IPS-NIHi7 (cell line): ENCODE data around the gene FAM117B.

Source experiments
- DNase-seq: peaks from one replicate; pipeline ENCODE4 v3.0.0; 2012; ENCODE audit warnings: mixed read lengths; ENCODE audit errors: extremely low spot score

FAM117B gene

DNA sequence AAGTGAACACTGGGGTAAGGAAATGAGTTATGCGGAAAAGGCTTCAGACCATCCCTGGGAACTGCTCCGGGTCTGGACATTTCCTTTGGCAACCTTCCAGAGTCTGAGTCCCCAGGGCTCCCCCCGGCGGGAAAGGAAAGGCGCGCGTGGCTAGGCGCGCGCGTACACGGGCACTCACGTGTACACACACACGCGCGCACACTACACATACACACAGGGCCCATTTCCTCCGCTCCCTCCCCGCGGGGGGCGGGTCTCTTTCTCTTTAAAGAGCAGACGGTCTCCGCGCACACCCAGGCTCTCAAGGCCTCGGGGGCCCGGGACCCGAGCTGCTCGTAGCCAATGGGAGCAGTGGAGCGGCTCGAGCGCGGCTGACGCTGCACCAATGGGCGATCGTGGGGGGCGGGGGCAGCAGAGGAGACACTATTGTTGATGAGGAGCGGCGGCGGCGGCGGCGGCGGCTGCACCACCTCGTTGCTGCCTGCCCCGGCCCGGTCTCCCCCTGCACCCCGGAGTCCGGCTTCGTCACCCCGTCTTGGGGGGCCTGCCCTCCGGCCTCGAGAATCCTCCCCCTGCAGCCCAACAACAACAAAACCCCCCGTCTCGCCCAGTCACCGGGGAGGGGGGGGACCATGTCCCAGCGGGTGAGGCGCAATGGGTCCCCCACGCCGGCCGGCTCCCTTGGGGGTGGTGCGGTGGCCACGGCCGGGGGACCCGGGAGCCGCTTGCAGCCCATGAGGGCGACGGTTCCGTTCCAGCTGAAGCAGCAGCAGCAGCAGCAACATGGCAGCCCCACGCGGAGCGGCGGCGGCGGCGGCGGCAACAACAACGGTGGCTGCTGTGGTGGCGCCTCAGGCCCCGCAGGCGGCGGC lies at the start of gene FAM117B:
Gene FAM117B (plus strand): TSS at position 414 of the 872 bp plus-strand sequence. CDS start 219 bp downstream, at position 633.
- DNase-seq = peak; percentile 99

DNA sequence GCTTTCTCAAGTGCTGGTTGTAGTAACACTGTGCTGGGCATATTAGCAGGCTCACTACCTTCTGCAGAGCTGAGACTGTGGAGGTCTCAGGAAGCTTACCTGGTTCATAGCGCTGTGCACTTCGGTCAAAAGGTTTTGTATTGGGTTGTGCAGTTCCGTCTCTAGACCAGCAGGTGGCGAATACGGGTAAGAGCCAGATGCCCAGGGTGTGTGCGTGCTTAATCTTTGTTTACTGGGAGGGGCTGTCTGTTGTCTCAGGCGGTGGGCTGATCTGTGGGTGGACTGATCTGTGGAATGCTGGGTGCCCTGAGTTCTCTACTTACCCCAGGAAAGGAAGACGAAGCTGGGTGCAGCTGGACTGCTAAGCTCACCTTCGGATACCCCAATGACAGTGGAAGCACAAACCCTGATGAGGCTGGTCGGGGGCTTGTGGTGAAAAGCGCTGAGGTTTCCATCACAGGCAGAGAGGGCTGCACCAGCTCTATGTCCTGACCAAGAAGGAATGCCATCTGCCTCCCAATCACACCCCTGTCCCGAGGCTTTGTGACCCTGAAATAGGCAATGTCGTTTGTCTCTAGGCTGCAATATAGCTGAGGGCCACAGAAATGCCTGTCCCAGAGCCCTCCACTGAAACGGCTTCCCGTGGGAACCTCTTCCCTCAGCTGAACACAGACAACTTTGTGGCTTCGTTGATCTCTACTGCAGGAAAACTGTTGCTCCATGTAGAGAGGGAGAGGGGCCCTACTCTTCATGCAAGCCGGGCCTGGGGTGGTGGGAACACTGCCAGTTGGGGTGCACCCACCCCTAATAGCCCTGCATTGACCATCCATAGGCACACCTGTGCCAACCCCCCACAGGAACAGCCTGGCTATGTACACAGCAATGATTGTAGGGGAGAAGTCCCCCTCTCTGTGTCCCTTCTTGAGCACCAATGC lies 45.9 kb upstream of the FAM117B start:
- DNase-seq = peak; percentile 88

DNA sequence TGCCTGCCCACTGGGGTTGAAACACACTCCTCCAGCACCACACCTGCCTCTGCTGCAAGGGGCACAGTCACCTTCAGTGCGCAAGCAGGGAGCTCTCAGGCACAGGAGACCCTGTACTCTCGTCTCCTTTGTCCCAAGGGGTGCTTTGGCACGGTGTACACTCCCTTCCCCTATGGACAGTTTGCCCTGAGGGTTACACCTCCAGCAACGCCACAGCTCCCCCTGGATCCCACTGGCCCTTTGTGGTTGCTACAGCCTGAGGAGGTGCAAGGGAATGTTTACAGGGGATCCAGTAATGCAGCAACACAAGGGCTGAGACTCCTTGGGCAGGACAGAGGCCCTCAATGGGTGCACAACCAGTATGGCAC lies 45.2 kb upstream of the FAM117B start:
- no peak for DNase-seq

DNA sequence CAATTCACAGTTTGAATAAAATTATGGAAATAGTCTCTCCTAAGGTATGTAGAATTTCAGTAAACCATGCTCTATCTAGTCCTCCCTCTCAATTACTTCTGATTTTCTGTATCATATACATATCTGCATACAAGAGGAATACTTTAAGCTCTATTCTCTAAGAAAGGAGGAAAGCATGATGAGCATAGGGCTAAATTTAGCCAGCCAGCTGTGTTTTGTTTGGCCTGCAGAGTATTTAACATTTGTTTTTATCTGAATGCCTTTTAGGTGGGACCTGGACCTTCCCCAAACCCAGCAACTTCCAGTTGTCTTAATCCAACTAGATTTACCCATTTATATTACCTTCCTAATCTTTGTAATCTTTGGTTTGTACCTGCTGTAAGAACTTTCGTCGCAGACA lies 42.2 kb upstream of the FAM117B start:
- DNase-seq = no peak

DNA sequence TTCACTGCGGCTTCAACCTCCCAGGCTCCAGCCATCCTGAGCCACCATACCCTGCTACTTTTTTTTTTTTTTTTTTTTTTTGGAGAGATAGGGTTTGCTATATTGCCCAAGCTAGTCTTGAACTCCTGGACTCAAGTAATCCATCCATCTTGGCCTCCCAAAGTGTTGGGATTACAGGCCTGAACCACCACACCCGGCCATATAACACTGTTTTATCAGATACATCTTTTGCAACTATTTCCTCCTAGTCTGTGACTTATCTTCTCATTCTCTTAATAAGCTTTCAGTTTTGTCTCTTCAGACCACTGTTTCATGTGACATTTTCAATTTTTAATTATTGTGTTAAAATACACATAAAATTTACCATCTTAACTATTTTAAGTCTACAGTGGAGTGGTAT lies 35.7 kb upstream of the FAM117B start:
- no peak for DNase-seq

DNA sequence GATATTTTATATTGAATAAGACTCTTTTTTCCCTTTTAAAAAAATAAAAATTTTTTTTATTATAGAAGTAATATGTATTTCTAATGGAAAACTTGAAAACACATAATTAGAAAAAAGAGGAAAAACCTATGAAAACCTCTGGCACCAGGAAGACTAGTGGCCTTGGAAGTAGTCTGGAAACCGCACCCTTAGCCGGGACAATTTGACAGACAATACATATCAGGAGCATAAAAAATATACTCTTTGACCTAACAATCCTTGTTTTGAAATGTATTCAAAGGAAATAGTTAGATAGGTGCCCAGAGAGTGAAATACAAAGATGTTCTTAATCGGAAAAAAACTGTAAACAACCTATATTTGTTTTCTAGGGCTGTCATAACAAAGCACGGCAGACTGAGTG lies 34.9 kb upstream of the FAM117B start:
- DNase-seq = no peak

DNA sequence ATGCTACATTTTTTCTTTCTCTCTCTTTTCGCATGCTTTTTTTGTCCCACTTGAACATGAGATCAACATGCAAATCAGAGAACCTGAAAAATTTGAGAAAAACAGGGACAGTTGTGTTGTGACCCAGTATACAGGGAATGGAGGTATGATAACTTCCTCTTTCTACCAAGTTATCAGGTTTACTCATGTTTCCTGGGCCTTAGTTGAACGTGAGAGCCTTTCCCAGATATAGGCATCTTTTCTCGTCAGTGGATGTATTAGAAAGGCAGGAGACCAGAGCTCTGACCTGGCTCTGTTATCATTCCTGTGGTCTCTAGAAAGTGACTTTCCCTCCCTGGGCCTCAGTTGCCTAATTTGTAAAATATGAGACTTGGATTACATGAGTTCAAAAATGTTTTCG lies 30.1 kb upstream of the FAM117B start:
- no peak for DNase-seq

DNA sequence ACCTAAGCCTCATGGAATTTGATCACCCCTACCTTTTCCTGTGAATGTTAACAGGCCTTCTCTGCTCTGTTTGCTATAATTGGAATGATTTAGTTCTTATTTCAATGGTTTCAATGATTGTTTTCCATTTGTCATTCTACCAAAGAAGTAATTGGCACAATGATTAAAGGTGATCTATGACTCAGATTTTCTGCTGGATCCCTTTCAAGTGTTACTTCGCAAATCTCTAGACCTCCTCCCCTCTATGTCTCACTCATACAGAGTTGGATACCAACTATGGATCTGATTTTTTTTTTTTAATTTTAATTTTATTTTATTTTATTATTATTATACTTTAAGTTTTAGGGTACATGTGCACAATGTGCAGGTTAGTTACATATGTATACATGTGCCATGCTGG lies 29.6 kb upstream of the FAM117B start:
- no peak for DNase-seq

DNA sequence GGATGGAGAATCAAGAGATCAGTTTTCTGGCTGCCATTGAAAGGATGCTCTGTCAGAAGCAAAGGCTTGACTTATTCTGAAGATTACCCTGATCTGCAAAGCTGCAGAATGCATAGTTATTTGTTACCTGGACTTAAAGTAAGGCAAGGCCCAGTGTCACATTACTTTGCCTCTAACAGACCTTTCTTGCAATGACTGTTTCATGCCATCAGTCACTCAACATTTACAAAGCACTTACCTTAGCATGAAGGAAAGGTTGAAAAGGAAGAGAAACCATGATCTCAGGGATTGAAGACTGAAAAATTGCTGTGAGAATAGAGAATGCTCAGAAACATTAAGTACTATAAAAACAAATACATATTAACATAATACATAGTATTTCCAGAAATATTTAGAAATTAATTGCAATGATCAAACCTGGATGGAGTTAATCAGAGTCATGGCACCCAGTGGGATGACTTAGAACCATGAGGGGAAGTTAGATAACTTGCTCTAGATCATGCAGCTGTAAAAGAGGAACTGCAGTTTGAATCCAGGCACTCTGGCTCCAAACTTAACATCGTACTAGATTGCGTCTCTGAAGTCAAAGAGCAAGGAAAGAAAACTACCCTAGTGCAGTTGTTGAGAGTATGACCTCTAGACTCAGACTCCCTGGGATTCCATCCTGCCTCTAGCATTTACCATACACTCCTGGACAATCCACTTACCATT lies 26.5 kb upstream of the FAM117B start:
- DNase-seq = no peak

DNA sequence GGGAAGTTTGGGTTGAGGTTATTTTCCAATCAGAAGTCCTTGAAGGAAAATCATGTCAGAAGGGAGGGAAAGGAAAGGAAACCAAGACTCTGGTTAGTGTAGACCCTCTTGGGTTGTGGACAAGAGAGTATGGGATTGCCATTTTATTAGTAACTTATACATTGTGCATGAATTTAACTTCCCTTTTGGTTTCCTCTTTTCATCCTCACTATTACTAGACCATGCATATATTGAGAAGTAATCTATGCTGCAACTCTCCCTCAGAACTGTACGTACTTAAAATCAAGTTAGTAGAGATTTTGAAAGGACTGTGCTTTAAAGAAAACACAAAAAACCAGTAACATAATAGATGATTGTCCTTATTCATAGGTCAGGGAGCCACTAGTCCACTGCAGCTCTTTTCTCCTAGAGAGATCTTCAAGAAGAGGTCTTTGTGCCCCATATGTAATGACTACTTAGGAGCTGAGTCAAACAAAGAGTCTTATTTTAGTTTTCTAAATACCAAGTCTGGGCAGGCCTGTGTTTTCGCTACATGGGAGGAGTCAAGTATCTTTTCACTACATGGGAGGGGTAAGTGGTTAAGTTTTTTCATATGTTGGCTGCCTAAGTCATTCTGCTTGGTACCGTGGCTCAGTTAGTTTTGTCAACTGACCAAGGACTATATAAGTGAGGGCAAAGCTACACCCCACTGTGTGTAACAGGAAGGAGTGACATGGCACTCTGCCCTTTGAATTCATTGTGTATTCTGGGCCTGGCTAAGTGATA lies 25.2 kb upstream of the FAM117B start:
- no peak for DNase-seq

DNA sequence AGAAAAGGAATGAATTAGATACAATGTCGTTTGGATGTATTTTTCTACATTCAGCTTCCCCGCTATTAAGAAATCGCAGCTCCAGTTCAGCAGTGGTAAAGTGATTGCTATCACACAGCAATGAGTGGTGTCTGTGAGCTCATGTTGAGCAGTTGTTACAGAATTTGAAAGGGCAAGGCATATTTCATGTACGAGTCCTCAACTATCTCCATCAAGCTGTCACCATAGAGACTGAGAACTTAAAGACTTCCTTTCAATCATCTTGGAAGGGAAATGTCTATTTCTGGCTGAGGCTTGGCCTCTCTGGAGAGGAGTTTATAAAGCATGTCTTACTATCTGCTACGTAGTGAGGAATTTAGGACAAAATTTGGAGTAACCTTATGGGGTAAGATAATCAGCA lies 24.4 kb upstream of the FAM117B start:
- no peak for DNase-seq

DNA sequence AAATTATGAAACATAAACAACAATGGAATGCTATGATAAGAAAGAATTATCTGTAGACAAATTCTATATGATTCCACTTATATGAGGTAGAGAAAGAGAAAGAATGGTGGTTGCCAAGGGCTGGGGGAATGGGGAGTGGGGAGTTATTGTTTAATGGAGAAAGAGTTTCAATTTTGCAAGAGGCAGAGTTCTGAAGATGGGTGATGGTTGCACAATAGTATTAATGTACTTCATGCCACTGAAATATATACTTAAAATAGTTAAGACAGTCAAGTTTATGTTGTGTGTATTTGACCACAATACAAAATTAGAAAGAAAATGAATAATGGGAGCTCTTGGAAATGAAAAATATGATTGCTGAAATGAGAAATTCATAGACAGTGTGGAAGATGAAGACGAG lies 22.6 kb upstream of the FAM117B start:
- no peak for DNase-seq

DNA sequence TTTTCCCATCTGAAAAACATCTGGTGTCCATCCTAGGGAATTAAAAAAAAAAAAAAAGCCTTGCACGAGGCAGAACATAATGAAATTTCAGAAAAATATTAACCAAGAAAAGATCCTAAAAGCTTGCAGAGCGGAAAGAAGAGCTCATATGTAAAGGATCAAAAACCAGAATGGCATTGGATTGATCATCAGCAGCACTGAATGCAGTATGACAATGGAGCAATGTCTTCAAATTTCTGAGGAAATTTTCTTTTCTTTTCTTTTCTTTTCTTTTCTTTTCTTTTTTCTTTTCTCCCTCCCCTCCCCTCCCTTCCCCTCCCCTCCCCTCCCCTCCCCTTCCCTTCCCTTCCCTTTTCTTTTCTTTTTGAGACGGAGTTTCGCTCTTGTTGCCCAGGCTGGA lies 21.3 kb upstream of the FAM117B start:
- no peak for DNase-seq

DNA sequence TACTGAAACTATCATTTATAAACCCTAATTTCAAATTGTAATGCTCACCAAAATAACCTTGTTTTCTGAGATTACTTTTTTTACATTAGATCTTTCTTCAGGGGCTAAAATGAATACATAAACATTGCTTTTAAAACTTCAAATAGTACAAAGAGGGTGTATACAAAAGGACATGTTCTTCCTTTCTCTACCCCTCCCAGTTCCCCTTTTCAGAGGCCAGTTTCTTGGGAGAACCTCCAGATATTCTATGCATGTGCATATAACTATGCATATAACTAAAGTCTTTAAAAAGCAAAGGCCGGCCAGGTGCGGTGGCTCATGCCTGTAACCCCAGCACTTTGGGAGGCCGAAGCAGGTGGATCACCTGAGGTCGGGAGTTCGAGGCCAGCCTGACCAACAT lies 10.6 kb upstream of the FAM117B start:
- DNase-seq = no peak

DNA sequence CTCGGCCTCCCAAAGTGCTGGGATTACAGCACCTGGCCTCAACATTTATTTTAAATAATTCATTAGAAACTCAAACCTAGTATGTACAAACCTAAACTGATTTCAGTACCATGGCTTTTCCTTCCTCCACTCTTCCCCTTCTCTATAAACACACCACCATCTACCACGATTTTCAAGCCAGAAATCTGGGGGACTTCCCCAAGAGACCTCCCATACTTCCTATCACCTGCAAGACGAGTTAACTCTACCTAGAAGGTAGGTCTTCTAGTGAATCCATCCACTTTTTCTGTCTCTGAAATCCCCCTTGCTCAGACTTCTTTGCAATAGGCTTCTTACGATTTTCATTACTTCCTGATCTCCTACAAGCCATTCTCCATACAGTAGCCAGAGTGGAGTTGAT lies 7.7 kb upstream of the FAM117B start:
- no peak for DNase-seq

DNA sequence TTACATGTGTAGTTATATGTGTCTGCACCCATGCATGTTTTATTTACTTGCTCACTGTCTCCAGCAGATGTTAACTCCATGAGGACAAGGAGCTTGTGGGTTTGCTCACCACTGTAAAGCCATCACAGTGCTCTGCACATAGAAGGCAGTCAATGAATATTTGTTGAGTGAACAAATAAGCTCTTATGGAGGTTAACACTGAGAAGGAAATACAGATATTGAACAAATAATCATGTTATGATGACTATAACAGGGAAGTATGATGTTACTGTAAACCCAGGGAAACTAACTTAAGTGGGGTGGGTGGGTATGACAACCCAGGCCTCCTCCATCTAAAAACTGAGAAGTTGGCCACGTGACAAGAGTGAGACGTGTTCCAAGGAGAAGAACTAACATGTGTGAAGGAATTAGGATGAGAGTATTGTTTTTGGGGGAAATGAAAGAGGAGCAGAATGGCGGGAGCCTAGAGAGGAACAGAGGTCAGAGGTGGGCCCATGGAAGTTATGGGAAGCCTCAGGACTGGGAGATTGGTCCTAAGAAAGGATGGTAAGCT lies 6.0 kb upstream of the FAM117B start:
- no peak for DNase-seq

DNA sequence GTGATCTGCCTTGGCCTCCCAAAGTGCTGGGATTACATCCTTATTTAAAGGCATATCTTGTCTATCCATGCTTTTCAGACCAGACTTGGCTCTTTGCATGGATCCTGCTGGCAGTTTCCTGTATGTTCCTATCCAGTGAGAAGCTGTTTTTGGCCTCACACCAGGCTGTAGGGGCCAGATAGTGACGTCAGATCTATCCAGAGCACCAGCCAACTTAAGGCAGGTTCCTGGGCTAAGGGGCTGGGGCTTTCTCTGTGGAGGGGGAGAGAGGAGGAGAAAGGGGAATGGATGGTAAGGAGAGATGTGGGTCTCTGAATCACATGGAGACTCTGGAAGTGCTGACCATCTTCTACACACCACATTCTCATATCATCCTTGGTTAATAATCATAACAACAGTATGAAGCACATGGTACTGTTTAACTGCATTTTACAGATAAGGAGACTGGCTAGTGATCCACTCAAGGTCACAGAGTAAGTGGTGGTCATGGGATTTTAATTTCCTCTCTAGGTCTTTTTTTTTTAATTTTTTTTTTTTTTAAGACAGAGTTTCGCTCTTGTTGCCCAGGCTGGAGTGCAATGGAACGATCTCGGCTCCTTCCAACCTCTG lies 2.0 kb upstream of the FAM117B start:
- DNase-seq = no peak

DNA sequence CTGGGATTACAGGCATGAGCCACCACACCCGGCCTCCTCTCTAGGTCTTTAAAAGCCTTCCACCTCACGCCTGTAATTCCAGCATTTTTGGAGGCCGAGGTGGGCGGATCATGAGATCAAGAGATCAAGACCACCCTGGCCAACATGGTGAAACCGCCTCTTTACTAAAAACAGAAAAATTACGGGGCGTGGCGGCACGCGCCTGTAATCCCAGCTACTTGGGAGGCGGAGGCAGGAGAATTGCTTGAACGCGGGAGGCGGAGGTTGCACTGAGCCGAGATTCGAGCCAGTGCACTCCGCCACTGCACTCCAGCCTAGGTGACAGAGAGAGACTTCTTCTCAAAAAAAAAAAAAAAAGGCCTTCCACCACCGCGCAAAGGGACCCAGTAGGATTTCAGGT lies 1.3 kb upstream of the FAM117B start:
- no peak for DNase-seq

DNA sequence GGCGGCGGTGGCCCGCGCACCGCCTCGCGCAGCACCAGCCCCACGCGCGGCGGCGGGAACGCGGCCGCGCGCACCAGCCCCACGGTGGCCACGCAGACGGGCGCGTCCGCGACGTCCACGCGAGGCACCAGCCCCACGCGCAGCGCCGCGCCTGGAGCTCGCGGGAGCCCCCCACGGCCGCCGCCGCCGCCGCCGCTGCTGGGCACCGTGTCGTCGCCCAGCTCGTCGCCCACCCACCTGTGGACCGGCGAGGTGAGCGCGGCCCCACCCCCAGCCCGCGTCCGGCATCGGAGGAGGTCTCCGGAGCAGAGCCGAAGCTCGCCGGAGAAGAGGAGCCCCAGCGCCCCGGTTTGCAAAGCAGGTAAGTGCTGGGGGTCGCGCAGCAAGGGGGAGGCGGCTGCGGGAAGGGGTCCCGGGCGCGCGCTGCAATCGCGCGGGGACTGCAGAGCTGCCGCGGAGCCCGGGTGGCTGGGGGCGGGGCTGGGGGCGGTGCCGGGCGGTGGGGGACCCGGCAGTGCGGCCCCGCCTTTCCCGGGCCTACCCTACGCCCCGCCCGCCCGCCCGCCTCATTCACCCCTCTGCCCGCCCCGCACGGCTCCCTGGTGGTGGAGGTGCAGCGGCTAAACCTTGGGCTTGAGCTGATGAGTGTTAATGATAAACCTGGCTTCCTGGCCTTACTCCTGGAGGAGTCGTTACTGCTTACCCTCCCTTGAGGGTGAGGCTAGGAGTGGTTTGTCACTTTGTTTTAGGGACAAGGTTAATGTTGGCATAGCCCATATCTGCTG lies 851 bp downstream of the FAM117B start:
- DNase-seq = peak; percentile 96

DNA sequence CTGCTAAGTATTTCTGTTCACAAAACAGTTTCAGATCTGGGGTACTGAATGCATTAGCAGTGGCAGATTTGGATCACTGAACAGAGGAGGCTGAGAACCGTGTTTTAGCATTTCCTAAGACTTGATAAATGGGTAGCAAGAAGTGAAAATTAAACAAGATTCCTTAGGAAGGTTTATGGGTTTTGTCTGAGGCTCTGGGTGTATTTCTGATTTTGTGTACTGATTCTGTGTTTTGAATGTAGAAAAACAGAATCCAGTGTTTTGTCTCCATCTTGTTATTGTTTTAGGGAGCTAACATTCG lies 1.4 kb downstream of the FAM117B start:
- no peak for DNase-seq
